Smooth muscle cell (in vitro differentiated cells): ENCODE results near the gene TEX52. TPM values are rescaled to one million over a fixed set of nuclear protein-coding genes. Genes with fewer than 3 reads are reported as not detected.

Source experiments
- DNase-seq: peaks from one replicate; lab custom pipeline; 2025; ENCODE audit not compliant: unreplicated experiment; lab: John Stamatoyannopoulos, UW
- H2AFZ ChIP-seq: fragments of 200-600 bp; sonication (generic); 2 replicates; pipeline ENCODE4 v1.6.0; 2016; ENCODE audit warnings: antibody characterized with exemption, low read depth, mild to moderate bottlenecking
- H3F3A ChIP-seq: fragments of 200-600 bp; sonication (generic); 2 replicates; pipeline ENCODE4 v1.6.0; 2017; ENCODE audit warnings: antibody characterized with exemption, low read depth
- H3K27ac ChIP-seq: fragments of 200-600 bp; sonication (generic); 2 replicates; pipeline ENCODE4 v1.5.1; 2016; ENCODE audit warnings: low read depth, mild to moderate bottlenecking
- H3K27me3 ChIP-seq: fragments of 200-600 bp; sonication (generic); 2 replicates; pipeline ENCODE4 v1.6.1; 2016; ENCODE audit warnings: low read depth, mild to moderate bottlenecking
- H3K36me3 ChIP-seq: fragments of 200-600 bp; sonication (generic); 2 replicates; pipeline ENCODE4 v1.5.1; 2016; ENCODE audit warnings: low read depth
- H3K4me1 ChIP-seq: fragments of 200-600 bp; sonication (generic); 2 replicates; pipeline ENCODE4 v1.5.1; 2016; ENCODE audit warnings: low read depth
- H3K4me2 ChIP-seq: fragments of 200-600 bp; sonication (generic); 2 replicates; pipeline ENCODE4 v1.6.0; 2016; ENCODE audit warnings: mild to moderate bottlenecking
- H3K4me3 ChIP-seq: fragments of 200-600 bp; sonication (generic); 2 replicates; pipeline ENCODE4 v1.5.1; 2016; ENCODE audit warnings: mild to moderate bottlenecking
- H3K79me2 ChIP-seq: fragments of 200-600 bp; sonication (generic); 2 replicates; pipeline ENCODE4 v1.6.0; 2016; ENCODE audit warnings: low read depth, mild to moderate bottlenecking
- H3K9ac ChIP-seq: fragments of 200-600 bp; sonication (generic); 2 replicates; pipeline ENCODE4 v1.6.0; 2016; ENCODE audit warnings: low read depth
- H3K9me3 ChIP-seq: fragments of 200-600 bp; sonication (generic); replicated peaks from 2 replicates; pipeline ENCODE4 v1.5.1; 2016; ENCODE audit warnings: low read depth
- H4K20me1 ChIP-seq: fragments of 200-600 bp; sonication (generic); 2 replicates; pipeline ENCODE4 v1.6.0; 2016; ENCODE audit warnings: low read depth
- CTCF ChIP-seq: fragments of 200-600 bp; sonication (generic); IDR thresholded peaks from 2 replicates; pipeline ENCODE4 v1.5.1; 2017; ENCODE audit warnings: borderline replicate concordance, mild to moderate bottlenecking, antibody characterized with exemption; ENCODE audit not compliant: insufficient read depth, poor library complexity, severe bottlenecking
- WGBS: methylation state at CpG from one replicate; pipeline ENCODE4 v1.1.7; 2016; ENCODE audit warnings: low lambda C conversion rate; 5-methylcytosine and 5-hydroxymethylcytosine counted together
- polyA plus RNA-seq: library from polyadenylated mRNA; unstranded; fragments of >200 nt; fragmentation: Nextera tagmentation; extraction: Ambion mirVana; gene quantifications from 2 replicates; pipeline ENCODE4 v1.2.1, GENCODE V29; 2016
- total RNA-seq: library from RNA; depleted of rRNA; stranded (reverse); fragments of >200 nt; gene quantifications from 2 replicates; pipeline ENCODE4 v1.2.3, GENCODE V29; 2014

TEX52 gene
- total and polyA plus RNA-seq, 2 experiments from 2014 or later = 0.14 TPM; not detected in 1

- Histone ChIP-seq H3K36me3 (no peaks in the 10 kb centered on the region), H3F3A (no peaks in the 10 kb centered on the region), H4K20me1 (no peaks in the 10 kb centered on the region), H3K4me1 (peaks cover 11% of the 10 kb centered on the region), H3K27ac (no peak overlapping the region), H3K9me3 (no peaks in the 10 kb centered on the region), H3K27me3 (no peaks in the 10 kb centered on the region), H2AFZ (no peak overlapping the region), H3K4me3 (no peak overlapping the region), H3K4me2 (no peak overlapping the region), H3K9ac (no peak overlapping the region), H3K79me2 (no peaks in the 10 kb centered on the region)
- TF ChIP-seq CTCF = no peak
- DNase-seq = no peak
- WGBS = 86% methylated on average over 4 of the region's 4 CpGs
These were observed 21.0 kb downstream of the TEX52 start for GRCh38 chr12:2835691-2836403.

- WGBS = 59% methylated on average over 27 of the region's 32 CpGs
- H3K79me2 ChIP-seq = no peaks in the 10 kb centered on the region
- no peak within 1 kb of the TSS for H3K9ac ChIP-seq
- no peaks in the 10 kb centered on the region for H3F3A ChIP-seq
- H4K20me1 ChIP-seq = no peaks in the 10 kb centered on the region
- no peaks in the 10 kb centered on the region for H3K27me3 ChIP-seq
- TF ChIP-seq CTCF = no peak
- H3K9me3 ChIP-seq = no peaks in the 10 kb centered on the region
- no peak within 1 kb of the TSS for H3K4me3 ChIP-seq
- H2AFZ ChIP-seq = no peak within 1 kb of the TSS
- H3K27ac ChIP-seq = no peak within 1 kb of the TSS
- H3K4me1 ChIP-seq = peaks cover 11% of the 10 kb centered on the region
- DNase-seq = peak; percentile 21
- no peaks in the 10 kb centered on the region for H3K36me3 ChIP-seq
- H3K4me2 ChIP-seq = peak within 1 kb of the TSS; percentile 51
These were observed 22.0 kb downstream of the TEX52 start, which contains the start of gene NRIP2 for GRCh38 chr12:2834581-2835491. Gene NRIP2 (minus strand): TSS chr12:2835035. CDS start chr12:2834983, 52 bp downstream.

GRCh38 chr12:2833810-2834209 is 23.0 kb downstream of the TEX52 start:
- no peak overlapping the region for H3K9ac ChIP-seq
- no peak for DNase-seq

More at GRCh38 chr12:2833810-2834209, 23.0 kb downstream of the TEX52 start:
- Histone ChIP-seq H3F3A (no peaks in the 10 kb centered on the region), H3K4me1 (peaks cover 11% of the 10 kb centered on the region), H3K79me2 (no peaks in the 10 kb centered on the region), H3K27ac (peak overlapping the region; percentile 4), H3K4me2 (peak overlapping the region; percentile 51), H3K4me3 (no peak overlapping the region), H3K36me3 (no peaks in the 10 kb centered on the region), H4K20me1 (no peaks in the 10 kb centered on the region), H3K9me3 (no peaks in the 10 kb centered on the region), H3K27me3 (no peaks in the 10 kb centered on the region), H2AFZ (no peak overlapping the region)
- WGBS = 59% methylated on average over 9 of the region's 9 CpGs
- TF ChIP-seq CTCF = no peak
